Activated naive CD4-positive, alpha-beta T cell (primary cell): ENCODE data around the gene PPP3CA.

Experiments
- DNase-seq, 4 experiments: peaks; one replicate each; lab custom pipeline; 2025; lab: John Stamatoyannopoulos, UW

PPP3CA gene

GRCh38 chr4:101347267-101347556, at the start of gene PPP3CA:
PPP3CA (minus strand) TSS chr4:101347526.
- no peak for DNase-seq

GRCh38 chr4:101393256-101393655, 45.9 kb upstream of the PPP3CA start:
- no peak for DNase-seq

GRCh38 chr4:101370663-101371210, 23.4 kb upstream of the PPP3CA start:
- no peak for DNase-seq

GRCh38 chr4:101367201-101367600, 19.9 kb upstream of the PPP3CA start:
- no peak for DNase-seq

GRCh38 chr4:101366331-101366730, 19.0 kb upstream of the PPP3CA start:
- no peak for DNase-seq

- DNase-seq: no peak
Observed at GRCh38 chr4:101357751-101358150, 10.4 kb upstream of the PPP3CA start.

- no peak for DNase-seq
Observed at GRCh38 chr4:101356928-101357327, 9.6 kb upstream of the PPP3CA start.

GRCh38 chr4:101355767-101356702, 8.7 kb upstream of the PPP3CA start:
- no peak for DNase-seq

- no peak for DNase-seq
Observed at GRCh38 chr4:101355246-101355645, 7.9 kb upstream of the PPP3CA start.

- no peak for DNase-seq
Observed at GRCh38 chr4:101349801-101350064, 2.4 kb upstream of the PPP3CA start.

- no peak for DNase-seq
Observed at GRCh38 chr4:101348995-101349800, 1.9 kb upstream of the PPP3CA start.

- DNase-seq: peak in 2 of 4 experiments; percentile 7 to 19
Observed at GRCh38 chr4:101348367-101348827, 1.1 kb upstream of the PPP3CA start.

- peak; percentile 96 to 98 (median 98) for DNase-seq
Observed at GRCh38 chr4:101347557-101348366, 436 bp upstream of the PPP3CA start.

GRCh38 chr4:101346351-101347266, 717 bp downstream of the PPP3CA start:
- peak; percentile 27 to 61 (median 42) for DNase-seq

GRCh38 chr4:101345596-101346350, 1.6 kb downstream of the PPP3CA start:
- DNase-seq: peak; percentile 6 to 42 (median 24)

- no peak for DNase-seq
Observed at GRCh38 chr4:101345271-101345595, 2.1 kb downstream of the PPP3CA start.

- DNase-seq: no peak
Observed at GRCh38 chr4:101339332-101339731, 8.0 kb downstream of the PPP3CA start.

- no peak for DNase-seq
Observed at GRCh38 chr4:101337688-101338087, 9.6 kb downstream of the PPP3CA start.

- no peak for DNase-seq
Observed at GRCh38 chr4:101334963-101335572, 12.3 kb downstream of the PPP3CA start.

- no peak for DNase-seq
Observed at GRCh38 chr4:101332424-101332823, 14.9 kb downstream of the PPP3CA start.
